NCI-H748 treated with DMSO at 0.1 percent for 48 hours (cell line): ENCODE results near the gene UBR4.
"Not testable (repeated sequence)": the region's sequence is repeated elsewhere in the genome, so short reads cannot be mapped to it uniquely, and the experiment has no call there.

ENCODE experiments used
- DNase-seq: peaks from one replicate; lab custom pipeline; 2025; lab: John Stamatoyannopoulos, UW

Gene UBR4

DNA sequence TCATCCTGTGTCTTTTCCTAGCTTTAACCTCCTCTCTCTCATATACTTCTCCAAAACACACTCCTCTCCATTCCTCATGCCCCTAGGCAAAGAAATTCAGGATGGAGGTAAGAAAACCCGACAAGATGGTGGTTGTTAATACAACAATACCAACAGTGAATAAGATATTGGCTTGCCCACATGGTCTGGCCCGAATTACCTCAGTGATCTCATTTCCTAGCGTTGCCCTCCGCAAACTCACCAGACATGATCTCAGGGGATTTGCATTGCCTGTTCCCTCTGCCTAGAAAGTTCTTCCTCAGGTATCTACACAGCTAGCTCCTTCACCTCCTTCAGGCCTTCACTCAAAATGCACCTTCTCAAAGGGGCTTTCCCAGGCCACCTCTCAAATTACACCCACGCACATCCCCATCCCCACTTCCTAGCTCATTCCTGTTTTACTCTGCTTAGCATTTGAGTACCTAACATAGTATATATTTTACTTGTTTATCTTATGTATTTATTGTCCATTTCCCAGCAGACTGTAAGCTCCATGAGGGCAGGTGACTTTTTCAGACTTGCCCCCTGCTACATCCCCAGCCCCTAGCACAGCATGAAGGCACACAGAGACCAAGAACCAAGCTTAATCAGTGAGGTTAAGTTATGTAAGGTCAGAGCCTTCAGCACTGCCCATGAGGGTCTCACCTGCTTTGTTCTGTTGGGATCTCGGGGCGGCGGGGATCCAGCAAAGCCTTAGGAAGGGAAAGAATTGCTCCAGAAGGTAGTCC, 10.2 kb upstream of the UBR4 start:
- no peak for DNase-seq

DNA sequence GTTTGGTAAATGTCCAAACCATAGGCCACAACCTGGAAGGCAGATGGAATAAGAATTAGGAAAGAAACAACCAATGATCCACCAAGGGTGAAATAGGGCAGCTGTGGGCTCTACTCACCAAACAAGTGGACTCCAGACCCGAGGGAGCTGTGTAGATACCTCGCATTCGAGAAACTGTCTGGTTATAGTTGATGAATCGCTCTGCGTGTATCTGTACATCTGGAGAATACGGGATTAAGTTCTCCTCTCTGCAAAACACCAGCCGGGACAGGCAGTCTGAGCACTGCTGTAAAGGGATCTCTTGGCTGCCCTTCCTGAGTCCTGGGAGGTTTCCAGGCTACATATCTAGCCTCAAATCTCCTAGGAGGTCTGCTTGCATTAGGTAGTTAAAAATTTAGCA, 9.4 kb upstream of the UBR4 start:
- no peak for DNase-seq

- not testable (repeated sequence) for DNase-seq
Observed at GRCh38 chr1:19216585-19216984, 6.5 kb upstream of the UBR4 start.

DNA sequence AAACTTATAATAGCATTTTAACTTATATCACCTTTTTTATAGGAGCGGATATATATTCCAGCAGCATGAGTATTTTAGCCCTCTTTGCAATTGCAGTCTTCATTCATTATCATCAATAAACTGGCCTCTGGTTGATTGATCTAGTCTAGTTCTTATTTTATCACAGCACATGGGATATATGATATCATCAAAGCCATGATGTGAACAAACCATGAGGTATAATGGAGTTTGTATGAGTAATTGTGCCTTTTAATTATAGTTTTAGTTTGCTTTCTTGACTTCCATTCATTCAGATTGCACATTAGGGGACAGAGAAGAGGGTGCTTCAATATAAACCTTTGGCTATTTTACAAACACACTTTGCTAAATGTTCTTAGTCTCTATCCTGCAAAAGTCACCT, 3.5 kb upstream of the UBR4 start:
- no peak for DNase-seq

DNA sequence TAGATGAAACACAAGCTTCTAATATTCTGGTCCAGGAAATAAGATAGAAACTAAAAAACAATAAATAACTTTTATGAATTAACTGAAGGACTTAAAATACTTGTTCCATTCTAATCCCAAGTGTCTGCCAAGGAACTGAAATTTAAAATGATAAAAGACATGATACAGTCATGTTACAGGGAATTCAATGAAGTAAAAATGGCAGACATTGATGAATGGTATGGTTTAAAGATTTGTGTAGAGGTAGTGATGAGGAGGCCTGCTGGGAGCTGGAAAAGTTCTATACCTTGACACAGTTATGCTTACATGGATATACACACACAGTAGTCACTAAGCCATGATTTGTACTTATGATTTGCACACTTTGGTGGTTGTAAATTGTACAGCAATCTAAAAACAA, 2.1 kb upstream of the UBR4 start:
- DNase-seq = no peak

GRCh38 chr1:19210772-19211549, 895 bp upstream of the UBR4 start:
- DNase-seq = no peak

GRCh38 chr1:19209439-19209989, 552 bp downstream of the UBR4 start:
- DNase-seq = no peak

- no peak for DNase-seq
Observed at GRCh38 chr1:19208710-19209438, 1.2 kb downstream of the UBR4 start.

DNA sequence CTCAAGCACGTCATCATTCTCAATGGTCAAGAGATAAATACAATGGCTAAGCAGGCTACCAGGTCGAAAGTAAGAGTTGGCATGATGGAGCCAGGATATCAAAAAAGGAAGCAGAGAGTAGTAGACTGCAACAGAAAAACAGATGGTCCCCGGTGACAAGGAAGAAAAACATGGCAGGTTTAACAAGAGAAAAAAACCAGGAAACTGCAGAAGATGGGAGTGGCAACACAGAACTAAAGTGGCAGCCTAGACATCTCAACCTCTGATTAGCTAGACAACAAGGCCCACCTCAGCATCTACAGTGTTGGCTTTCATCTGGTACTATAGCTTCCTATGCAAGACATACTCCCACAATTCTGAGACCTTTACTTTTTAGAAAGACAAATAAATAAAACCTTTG, 3.1 kb downstream of the UBR4 start:
- no peak for DNase-seq

DNA sequence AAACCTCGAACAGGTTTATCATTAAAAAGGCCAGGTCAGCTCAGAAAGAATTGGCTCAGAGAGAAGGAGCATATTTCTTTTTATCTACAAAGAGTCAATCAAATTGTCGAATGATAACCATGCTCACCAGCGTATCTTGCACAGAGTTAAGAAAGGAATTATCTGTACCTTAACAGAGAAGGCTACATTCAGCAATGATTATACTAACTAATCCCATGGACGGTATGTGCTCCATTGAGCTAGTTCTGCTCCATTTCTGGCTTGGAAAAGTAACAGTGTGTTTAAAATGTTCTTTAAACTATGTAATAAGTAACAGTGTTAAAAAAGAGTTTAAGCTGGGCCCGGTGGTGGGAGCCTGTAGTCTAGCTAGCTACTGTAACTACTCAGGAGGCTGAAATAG, 4.2 kb downstream of the UBR4 start:
- no peak for DNase-seq

- DNase-seq = no peak
Observed at GRCh38 chr1:19205403-19205802, 4.7 kb downstream of the UBR4 start.

DNA sequence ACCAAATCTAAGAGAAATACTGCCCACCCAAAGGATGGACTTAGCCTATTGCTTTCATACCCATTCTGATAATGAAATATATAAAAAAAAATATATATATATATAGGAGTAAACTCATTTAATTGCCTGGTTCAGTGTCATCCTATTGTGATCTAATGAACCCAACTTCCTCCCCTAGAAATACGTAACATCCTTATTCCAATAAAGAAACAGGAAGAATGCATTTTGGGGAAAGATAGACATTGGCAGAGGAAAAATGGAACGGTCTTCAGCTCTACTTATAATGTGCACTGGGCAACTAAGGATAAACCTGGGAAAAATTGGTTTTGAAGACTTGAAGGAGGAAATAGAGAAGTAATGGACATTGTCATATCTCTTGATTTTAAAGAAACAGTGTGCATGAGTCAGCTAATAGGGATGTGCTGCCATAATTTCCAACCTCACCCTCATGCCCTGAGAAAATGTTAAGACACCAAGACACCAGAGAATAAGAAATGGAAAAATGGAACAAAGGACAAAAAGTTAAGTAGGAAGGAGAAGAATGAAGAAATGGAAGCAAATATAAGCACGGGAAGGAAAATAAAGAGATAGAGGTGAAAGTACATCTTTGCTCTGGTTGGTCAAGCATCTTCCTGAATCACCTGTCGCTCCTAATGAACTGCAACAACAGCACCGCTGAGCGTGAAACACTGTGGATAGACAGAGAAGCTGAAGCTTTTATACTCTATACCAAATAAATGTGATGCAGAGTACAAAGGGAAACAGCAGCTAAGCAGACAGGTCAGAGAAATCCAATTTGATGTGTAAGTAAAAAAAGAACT, 5.4 kb downstream of the UBR4 start:
- DNase-seq = no peak

DNA sequence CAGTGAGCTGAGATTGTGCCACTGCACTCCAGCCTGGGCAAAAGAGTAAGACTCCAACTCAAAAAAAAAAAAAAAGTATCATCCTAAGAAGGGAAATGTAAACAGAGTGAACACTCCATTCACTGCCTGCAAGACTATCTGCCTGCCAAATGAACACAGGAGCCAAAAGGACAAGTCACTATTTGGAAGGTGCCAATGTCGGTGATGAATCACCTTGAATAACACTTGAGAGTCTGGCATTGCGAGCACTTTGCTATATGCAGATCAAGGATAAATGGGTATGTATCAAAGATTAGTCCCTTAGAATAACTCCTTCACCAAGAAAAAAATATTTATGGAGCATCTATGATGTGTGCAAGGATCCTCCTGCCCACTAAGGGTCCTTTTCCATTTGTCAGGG, 6.6 kb downstream of the UBR4 start:
- no peak for DNase-seq

DNA sequence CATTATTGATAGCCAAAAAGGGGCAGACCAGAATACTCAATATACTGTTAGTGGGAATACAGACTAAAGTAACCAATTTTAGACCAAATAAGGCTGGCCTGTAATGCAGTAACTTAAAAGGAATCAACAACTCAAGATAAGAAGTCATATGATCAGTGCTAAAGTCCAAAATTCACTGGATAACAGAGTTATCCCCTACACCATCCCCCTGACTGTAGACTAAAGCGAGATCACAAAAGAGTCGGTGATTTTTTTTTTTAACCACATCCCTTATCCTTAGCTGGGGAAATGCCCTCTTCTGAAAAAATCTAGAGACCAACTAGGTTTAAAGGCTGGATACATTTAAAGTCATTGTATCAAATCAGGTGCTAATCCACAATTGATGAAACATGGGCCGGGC, 7.7 kb downstream of the UBR4 start:
- DNase-seq = no peak

DNA sequence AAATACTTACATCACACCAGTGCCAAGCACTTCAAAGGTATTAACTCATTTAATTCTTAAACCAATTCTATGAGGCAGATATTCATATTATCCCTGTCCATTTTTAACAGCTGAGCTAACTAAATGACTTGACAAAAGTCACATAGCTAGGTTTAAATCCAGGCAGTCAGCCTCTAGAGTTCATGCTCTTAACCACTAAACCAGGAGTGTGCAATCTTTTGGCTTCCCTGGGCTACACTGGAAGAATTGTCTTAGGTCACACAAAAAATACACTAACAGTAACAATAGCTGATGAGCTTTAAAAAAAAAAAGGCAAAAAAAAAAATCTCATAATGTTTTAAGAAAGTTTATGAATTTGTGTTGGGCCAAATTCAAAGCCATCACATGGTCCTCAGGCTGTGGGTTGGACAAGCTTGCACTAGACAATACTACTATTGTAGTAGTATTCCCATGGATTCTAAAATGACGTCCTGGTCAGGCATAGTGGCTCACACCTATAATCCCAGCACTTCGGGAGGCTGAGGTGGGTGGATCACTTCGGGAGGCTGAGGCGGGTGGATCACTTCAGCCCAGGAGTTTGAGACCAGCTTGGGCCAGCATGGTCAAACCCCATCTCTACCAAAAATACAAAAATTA, 10.0 kb downstream of the UBR4 start:
- DNase-seq = no peak

- DNase-seq = no peak
Observed at GRCh38 chr1:19199329-19199968, 10.6 kb downstream of the UBR4 start.

DNA sequence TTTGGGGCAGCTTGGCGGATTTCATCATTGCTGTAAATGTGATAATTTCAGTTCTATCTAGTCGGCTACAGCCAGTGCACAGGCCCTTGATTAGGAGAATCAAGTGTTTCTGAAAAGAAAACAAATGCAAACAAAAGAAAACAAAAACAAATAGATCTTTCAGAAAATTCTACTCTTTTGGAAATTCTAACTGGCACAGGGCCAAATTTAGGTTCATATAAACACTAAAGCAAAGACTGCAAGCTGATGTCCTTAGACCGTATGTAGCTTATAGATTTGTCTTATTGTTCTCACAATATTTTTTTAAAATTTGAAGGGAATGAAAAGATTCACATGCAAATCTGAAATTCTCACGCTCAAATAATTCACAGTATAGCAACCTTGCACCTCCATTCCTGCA, 11.2 kb downstream of the UBR4 start:
- no peak for DNase-seq

DNA sequence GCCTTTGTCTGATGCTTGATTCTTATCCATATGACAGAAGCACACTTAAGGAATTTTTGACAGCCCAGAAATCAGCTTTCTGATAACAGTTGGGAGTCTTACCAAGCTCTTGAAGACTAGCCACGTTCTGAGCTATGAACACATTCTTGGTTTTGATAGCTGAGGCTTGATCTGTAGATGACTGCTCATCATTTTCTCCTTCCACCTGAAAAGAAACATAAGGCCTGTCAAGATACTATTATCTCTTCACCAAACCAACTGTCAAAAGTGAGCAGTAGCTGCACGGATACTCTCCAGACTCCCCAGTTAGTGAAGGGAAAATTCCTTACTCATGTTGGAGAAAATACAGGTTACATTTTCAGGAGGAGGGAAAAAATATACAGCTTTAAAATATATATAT, 12.2 kb downstream of the UBR4 start:
- no peak for DNase-seq

DNA sequence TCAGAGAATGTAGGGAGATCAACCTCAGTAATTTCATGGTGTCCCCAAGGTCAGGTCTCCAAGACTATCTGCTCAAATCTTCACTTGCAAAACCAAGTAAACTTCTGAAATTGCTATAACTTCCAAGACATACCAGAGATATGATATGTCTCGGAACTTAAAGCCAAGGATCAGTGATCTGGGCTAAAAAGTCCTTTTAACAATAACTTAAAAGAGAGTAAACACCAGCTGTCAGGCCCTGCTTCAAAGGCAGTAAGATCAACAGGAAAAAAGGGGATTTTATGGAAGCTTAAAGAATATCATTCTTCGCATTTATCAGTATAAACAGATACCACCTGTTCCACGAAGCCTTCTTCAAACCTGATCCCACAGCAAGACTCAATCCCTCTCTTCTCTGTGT, 13.7 kb downstream of the UBR4 start:
- no peak for DNase-seq

DNA sequence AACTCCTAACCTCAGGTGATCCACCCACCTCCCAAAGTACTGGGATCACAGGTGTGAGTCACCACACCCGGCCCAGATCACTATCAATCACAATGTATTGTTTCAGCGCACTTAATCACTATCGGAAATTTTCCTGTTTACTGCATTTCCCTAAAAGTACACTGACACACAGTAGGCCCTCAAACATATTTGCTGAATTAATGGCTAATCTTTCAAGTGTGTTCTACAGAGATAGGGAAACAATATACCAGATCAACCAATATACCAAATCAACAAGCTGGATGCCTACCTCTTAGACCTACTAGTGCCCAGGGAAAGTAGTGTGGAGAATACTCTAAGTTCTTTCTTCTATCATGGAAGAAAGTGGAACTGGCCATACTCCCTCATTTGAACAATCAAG, 17.1 kb downstream of the UBR4 start:
- no peak for DNase-seq

GRCh38 chr1:19191811-19192210, 18.3 kb downstream of the UBR4 start:
- DNase-seq = no peak
